GOT3 (cell line): ENCODE measurements around the gene ATP5F1E.
"Not testable (repeated sequence)": the region's sequence is repeated elsewhere in the genome, so short reads cannot be mapped to it uniquely, and the experiment has no call there.

Experiments
- DNase-seq: peaks from one replicate; lab custom pipeline; 2025; ENCODE audit warnings: mixed read lengths; lab: John Stamatoyannopoulos, UW

The ATP5F1E gene

DNA sequence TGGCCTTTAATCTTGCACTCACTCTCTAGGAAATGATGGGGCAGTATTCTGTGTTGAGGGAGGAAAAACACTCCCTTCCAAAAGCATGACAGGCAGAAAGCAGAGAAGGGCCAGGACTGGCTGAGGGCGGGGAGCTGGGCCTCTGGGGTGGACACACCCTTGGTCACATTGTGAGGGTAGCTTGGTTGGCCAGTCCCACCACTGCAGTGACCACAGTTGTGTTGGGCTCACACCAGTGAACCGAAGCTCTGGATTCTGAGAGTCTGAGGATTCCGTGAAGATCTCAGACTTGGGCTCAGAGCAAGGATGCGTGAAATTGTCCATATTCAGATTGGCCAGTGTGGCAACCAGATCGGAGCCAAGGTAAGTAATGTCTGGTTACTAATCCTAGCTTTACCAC, 12.9 kb downstream of the ATP5F1E start, which contains the start of gene TUBB1:
TSS of gene TUBB1 (plus strand) at position 213 of the 400 bp plus-strand sequence. CDS start at position 307, 94 bp downstream.
- DNase-seq: no peak

DNA sequence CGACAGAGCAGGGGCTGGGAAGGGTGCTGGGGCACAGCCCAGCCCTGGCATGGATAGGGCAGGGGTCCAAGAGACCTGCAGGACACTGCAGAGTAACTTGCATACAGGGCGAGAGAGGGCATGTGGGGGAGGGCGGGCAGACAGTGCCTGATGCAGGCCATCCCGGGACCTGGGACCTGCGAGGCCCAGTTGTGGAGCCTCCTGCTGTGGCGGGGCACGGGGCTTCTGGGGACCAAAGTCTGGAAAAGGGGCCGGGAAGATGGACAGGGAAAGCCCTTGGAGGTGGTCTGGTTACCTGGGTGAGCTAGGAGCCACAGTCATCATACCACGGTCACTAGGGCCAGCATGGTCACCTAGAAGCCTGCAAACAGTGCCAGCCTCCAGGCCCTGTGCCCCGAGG, 13.3 kb downstream of the ATP5F1E start:
- DNase-seq: no peak

DNA sequence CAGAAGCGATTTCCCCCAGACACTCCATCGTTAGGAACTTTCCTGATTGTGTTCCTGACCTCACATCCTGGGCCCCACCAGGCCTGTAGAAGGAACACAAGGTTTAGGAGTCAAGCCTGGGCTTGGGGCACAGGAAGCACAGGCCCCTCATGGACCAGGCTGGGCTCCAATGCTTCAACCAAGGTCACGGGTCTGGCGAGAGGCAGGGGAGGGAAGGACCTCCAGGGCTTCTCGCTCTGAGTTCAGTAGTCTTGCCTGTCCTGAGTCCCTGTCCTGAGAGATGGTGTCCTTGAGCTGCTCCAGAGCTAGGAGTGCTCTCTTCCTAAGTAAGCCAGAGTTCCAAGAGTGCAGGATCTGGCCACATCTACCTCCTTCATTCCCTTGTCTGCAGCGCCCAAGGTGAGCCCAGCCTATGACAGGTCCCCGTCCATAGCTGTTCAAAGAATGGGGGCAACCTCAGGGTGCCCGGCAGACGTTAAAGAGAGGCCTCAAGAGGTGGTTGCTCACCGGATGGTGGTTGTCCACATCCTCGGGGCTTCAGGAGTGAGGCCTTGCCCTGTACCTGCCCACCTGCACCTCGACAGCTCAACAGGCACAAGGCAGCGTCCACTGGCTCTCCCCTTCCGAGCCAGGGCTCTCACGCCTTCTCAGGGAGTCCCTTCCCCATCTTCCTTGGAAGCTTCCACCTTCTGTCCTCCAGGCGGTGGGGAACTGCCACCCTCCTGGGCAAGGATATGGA, 14.5 kb downstream of the ATP5F1E start:
- DNase-seq: no peak

DNA sequence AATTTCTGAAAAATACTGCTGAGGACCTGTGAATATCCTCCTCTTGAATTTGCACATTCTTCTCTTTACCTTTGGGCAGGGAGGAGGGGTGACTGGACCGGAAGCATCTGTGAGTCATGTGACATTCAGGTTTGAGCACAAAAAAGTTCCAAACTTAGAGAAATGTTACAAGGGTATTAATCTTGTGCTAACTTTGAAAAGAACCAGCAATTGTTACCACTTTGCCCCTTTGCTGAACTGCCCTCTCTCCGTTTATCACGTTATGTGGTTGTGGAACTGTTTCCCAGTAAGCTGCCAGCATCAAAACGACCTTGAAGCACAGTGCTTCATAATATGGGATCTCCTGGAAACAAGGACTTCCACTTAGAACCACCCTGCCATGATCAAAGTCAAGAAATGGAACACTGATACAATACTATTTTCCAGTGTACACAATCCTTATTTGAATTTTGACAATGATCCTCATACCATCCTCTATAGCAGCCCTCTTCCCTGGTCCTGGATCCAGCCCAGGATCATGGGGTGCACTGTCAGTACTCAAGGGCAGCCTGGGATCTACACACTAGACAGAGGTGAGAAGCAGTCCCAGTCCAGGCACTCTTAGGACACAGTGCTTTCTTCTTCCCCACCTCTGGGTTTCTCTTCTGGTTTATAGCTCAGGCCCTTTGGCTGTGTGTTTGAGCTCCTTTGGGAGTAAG, 15.2 kb downstream of the ATP5F1E start:
- DNase-seq: no peak

DNA sequence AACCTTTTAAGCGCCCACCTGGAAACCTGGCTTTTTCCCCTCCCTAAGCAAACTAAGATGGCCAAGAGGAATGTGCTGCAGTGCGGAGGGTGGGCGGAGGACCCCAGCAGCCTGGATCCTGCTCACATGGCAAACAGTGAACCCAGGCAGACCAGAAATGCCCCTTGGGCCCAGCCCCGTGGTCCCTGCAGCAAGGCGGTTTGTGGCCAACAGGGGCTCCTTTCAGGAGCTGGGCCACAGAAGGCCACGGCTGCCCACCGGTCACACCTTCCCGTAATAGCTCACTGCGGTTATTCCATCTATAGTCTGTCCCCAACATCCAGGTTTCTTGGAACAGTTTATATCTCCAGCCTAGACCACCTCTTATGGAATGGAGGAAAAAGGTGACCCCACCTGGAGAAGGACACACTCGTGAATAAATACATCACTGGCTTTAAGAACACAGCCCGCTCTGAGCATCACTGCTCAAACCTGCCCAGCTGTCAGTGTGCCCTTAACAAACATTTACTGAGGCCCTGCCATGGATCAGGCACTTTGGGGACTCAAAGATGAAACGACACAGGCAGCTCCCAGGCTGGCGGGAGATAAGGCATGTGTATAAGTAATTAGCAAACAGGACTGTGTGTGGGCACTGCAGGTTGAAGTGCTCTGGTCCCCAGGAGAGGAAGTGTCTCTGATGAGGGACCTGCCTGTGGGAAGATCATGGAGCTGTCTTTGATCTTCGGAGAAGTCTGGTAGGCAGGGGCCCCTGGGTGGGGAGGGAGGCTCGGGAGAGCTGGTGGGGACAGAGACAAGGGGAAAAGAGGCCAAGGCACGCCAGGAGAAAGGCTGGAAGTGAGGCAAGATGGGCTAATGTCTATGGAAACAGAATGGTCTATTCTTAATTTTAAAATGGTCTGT, 16.1 kb downstream of the ATP5F1E start:
- DNase-seq: no peak

DNA sequence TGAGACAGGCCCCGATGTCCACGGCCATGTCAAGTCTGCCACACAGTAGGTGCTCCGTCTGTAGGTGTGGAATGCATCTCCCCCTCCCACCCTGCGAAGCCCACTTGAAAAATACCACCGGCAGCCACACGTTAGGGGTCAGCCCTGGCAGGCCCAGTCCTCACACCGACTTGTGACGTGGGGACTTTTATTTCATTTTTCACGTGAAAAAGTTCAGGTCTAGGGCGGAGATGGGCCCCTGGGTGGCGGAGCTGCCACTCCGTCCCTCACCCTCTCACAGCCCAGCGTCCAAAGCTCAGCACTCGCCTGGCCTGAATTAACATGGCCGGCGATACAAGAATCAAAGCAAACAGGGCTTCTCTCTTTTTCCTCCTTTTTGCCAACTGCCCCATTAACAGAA, 16.7 kb downstream of the ATP5F1E start:
- no peak for DNase-seq

DNA sequence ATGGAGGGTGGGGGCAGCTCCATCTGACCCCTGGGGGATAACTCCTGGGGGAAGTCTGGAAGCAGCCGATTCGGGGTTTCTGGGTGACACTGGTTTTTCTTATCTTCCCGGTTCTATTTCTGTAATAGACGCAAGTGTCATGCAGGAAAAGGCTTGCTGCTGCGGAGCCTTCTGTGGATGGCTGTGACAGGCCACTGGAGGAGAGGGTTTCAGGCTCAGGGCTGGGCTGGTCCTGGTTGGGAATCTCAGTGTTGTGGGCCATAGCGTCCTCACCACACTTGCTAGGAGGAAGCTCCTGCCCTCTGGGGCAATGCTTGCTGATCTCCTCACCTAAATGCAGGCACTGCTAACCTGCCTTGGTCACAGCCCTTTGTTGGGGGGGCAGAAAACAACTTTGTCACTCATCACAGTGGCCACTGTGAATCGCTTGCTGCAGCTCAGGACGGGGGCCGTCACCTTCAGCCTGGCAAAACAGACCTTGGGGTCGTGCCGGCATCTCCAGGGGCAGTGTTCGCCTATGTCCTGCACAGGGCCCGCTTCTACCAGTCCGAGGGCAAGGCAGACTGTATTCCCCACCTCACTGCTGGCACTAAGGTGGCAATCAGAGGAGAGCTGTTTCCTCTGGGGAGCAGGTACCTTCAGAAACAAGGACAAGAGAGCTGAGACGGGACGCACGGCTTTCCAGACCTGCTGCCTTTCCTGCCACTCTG, 17.3 kb downstream of the ATP5F1E start:
- DNase-seq: no peak

DNA sequence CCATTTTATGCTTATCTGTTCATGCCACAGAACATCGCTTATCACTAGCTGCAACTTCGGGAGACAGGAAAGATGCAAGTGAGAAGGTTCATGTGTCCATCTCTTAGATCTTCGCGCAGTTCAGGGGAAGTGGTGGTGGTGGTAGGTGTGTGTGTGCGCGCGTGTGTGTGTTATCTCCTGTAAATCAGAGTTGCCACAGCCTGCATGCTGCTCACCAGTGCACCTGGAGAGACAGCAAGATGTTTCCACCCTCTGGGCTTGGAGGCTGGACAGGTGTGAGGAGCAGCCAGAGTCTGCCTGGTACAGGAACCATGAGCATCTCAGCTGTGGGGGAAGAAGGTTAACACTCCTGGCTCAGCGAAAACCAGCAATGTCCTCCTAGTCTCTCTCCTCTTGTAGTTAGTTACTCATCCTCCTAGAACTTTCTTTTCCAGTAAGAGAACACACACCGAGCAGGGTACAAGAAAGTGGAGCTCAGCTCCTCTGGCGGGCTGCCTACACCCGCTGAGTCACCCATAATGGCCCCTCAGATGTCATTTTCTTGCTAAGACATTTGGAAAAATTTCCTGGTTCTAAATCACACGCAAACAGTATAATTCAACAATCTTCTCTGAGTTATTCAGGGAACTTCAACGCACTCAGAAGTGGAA, 18.1 kb downstream of the ATP5F1E start:
- DNase-seq: no peak

DNA sequence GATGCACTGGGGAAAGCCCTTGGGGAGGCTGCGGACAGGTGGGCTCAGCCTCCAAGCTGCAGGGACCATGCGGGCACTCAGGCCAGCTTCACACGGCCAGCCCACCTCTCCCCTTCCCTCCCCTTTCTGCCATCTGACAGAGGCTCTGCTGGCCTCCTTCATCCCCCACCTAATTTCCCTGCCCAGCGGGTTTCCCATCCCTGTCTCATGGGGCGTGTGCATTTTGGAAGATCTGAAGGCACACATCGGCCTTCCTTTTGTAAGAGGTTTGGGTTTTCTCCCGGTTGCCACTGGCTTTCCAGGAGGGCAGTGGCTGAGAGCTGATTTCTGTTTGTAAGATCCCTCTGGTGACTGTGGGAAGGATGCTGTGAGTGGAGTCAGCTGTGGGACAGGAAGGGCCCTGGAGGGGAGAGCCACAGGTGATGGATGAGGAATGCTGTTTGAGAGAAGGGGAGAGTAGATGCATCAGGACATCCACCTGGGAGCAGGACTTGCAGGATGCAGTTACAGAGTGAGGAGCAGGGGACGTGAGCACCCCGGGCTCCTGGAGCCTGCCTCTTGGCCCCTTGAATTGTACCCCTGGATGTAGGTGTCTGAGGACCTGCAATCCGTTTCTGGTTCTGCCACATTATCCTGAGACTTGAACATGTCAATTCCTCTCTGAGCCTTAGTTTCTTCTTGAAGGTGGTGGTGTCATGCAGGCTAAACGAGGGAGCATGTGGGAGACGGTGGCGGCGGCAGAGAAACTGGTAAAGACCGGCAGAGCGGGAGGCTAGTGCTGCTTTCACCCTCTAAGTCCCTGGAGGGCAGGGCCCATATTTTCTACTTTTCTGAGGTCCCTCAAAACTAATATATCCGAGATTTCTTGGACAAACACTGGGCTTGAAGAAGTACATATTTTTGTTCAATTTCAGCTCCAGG, 18.8 kb downstream of the ATP5F1E start:
- DNase-seq: no peak

DNA sequence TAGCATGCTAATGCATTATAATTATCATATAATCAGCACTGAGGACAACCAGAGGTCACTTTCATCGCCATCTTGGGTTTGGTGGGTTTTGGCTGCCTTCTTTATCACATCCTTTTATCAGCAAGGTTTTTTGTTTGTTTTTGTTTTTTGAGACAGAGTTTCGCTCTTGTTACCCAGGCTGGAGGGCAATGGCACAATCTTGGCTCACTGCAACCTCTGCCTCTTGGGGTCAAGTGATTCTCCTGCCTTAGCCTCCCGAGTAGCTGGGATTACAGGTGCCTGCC, 20.3 kb downstream of the ATP5F1E start:
- not testable (repeated sequence) for DNase-seq

DNA sequence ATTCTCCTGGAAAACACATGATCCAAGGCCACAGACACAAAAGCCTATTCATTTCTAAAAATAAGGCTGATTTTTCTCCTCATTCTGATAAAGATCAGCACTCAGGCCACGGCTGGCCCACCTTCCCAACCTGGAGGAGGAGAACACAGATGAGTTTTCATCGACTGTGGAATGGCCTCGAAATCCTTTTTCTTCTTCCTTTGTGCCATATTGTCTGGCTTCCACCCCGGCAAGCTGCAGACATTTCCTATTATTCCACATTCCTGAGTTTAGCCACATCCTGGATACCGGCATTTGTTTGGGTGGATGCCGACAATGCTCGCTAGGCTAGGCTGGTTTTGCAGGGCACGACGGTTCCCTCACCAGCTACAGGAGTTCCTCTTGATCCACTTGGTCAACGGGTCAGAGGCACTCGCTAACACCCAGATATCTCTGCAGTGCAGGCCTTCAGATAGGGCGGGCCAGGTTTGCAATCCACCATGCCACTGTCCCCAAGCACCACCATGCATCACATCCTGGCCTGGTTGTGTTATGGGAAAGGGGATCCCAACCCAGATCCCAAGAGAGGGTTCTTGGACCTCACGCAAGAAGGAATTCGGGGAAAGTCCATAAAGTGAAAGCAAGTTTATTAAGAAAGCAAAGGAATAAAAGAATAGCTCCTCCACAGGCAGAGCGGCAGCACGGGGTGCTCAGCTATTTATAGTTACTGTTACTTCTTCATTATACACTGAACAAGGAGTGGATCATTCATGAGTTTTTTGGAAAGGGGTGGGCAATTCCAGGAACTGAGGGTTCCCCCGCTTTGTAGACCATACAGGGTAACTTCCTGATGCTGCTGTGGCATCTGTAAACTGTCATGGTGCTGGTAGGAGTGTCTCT, 20.9 kb downstream of the ATP5F1E start:
- no peak for DNase-seq

DNA sequence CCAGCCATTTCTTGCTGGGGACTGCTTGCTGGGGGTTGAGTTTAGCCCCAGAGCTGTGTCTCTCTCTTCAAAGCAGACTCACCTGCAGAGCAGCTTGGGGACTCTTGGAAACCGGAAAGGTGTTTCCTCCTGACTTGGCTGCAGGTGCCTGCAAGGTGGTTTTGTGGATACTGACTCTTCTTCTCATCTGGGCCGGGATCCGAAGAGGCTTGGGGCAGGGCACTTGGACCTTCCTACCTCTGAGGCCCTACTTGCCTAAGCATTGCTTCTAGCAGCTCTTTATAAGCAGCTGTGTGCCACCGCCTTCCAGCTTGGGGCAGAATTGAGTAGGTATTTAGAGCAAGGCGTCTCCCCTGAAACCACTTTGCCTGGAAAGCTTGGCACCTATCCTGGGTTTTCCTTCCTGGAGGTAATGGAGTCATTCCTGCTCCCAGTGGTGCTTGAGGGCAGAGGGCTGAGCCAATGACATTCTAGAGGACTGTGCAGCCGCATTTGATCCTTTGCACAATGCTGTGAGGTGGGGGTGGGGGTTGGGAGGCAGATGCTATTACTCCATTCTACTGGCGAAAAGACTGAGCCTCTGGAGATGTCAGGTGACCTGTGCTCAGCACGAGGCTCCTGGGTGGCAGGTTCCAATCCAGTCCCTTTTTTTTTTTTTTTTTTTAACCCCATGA, 21.7 kb downstream of the ATP5F1E start:
- DNase-seq: no peak

DNA sequence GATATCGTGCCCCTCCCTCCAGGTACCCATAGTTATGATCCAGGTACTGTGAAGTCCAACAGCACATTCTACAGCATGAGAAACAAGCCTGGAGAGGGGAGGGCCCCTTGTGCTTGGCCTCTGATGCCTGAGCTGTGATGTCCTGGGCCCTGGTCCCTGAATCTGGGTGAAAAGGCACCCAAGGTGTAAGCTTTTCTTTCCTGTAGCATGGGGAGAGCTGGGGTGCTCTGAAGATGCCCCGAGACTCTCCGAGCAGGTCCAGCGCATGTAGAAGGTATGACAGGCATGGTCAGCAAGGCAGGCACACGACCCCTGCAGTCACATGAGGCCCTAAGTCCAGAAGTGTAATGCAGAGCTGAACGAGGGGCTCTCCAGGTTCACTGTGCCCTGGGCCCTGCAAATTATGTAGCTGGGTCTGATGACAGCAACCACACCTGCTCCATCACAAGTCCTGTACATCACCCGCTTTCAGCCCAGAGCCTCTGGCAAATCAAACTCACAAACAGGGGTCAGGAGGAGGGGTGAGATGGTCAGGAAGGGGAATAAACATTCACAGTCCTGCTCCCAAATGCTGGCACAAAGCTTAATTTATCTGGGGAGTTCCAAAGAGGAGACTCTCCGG, 23.3 kb downstream of the ATP5F1E start:
- DNase-seq: no peak

DNA sequence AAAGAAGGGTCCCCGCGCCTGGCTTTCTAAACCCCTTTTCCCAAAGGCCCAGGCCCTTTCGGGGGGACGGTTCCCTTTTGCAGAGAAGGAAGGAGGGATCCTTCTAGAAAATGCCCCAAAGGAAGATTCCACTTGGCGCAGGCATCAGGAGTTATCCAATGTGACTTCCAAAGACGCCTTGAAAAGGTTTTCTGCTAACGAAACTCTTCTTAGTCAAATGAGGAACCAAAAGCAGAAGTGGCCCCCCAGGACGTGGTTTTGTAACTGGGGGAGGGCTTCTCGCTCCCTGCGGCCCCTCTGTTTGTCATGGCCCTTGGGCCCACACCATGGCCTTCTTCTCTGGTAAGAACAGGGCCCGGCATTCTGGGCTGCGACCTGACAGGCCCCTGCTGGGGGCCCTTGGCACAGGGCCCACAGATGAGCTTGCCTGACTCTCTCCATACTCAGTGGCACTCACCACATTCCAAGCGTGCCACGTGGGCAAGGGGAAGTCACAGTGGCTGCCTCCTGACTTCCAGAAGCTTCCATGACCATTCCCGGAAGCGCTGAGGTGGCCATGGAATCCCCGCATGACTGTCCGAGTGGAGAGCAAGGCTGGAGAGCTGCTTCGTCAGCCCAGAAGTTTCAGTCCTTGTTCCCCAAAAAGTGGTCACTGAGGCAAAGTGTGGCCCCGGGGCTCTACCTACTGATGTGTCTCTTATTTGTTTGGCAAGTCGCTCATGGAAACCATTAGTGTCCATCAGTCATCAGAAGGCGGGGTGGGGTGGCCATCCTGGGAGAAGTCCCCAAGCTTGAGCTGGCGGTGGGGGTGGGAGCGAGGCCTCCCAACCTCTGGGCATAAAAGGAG, 24.2 kb downstream of the ATP5F1E start:
- DNase-seq: no peak

DNA sequence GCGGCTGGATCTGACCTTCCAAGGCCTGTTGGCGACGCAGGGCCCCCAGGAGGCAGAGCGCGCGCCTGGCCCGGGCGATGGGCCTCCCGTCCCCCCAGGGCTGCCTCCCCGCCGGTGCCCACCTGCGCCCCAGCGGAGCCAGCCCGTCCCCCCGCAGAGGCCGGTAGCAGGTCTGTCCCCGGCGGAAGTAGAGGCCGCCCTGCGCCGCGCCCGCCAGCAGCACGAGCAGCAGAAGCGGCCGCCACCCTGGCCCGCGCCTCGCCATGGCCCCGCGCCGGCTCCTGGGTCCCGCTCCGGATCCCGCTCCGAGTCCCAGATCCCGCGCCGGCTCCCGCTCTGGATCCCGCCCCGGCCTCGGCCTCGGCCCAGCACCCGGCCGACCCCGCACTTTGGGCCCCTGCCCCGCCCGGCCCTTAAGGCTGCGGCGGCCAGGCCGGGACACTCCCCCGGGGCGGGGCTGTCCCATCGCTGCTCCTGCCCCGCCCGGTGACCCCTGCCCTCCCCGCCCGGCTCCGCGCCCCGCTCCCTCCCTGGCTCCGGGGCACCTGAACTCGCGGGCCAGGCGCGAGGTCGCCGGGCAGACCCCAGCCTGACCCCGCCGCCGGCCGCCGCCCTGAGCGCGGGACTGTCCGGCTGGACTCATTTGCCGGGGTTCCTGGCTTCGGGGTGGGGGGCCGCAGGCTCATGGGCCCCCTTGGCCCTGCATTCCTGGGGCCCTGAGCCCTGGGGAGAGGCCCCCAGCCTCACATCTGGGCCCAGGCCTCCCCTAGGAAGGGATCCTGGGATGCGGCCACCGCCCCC, 25.1 kb downstream of the ATP5F1E start, which contains the start of gene CTSZ:
TSS of gene CTSZ (minus strand) at position 391 of the 801 bp plus-strand sequence. CDS start at position 265, 126 bp downstream.
- no peak for DNase-seq

DNA sequence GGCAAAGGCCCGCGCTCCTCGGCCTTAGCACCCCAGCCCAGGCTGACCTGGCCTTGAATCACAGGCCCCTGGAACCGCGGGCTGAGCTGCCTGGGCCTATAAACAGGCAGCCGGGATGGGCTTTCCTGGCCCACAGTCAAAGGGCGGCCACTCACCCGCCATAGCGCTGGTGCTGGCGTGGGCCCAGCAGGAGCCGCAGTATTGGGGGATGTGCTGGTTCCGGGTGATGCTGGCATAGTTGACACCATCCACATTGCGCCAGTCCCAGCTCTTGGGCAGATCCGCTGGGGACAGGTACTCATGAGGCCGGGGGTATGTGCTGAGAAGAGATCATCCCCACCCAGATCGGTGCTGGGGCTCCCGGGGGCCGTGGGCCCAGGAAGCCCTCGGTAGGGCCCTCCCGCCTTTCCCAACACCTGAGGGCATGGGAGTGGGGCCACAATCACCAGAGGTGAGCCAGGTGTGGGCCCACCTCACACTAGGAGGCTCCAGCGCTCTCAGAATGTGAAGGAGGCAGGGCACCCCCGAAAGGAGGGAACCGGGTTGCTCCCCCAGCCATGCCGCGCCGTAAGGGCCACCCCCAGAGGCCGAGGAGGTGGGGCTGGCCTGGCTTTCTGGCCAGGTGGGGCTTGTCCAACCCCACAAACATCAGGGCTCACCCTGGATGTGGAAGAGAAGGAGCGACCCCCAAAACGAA, 25.8 kb downstream of the ATP5F1E start:
- DNase-seq: no peak
